SH-SY5Y (cell line): ENCODE data around the gene RSRC1.

Experiments used
- GATA2 ChIP-seq: IDR thresholded peaks from 2 replicates; pipeline ENCODE4 v1.6.1; 2011; ENCODE audit warnings: mild to moderate bottlenecking, low read depth, low read length
- GATA3 ChIP-seq: IDR thresholded peaks from 2 replicates; pipeline ENCODE4 v1.6.1; 2011; ENCODE audit warnings: low read depth, mild to moderate bottlenecking, low read length, moderate library complexity

Gene RSRC1

DNA sequence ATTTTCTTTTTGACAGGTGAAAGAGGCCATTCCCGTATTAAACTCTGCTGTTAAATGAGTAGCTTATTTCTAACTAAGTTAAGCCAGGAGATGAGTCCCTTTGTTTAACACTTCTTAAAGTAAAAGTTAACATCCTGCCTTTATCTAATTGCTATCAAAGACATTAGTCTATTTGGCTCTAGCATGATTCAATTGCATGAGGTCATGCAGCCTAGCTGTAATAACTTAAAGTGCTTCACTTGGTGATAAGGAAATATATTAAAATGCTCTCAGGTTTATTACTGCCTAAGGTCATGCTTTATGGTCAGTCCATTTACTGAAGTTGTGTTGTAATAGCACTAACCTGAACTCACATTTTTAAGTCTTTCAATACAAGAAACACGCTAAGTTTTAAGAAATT, 378.8 kb downstream of the RSRC1 start:
- TF ChIP-seq GATA2 (peak; percentile 40; the same call in 1 of the 2 replicates), GATA3 (peak; percentile 88)

- TF ChIP-seq GATA2 (no peak), GATA3 (no peak)
These were observed 379.3 kb downstream of the RSRC1 start for GRCh38 chr3:158489181-158489580.

GRCh38 chr3:158491968-158492367, 382.1 kb downstream of the RSRC1 start:
- TF ChIP-seq GATA3: no peak

GRCh38 chr3:158492685-158493084, 382.8 kb downstream of the RSRC1 start:
- TF ChIP-seq GATA3 (no peak), GATA2 (no peak)

- no peak for TF ChIP-seq GATA3
- no peak for TF ChIP-seq GATA2
These were observed 384.0 kb downstream of the RSRC1 start for GRCh38 chr3:158493931-158494330.

GRCh38 chr3:158494673-158495072, 384.8 kb downstream of the RSRC1 start:
- TF ChIP-seq GATA3 (no peak), GATA2 (no peak)

- TF ChIP-seq GATA2: no peak
These were observed 395.2 kb downstream of the RSRC1 start for GRCh38 chr3:158505117-158505516.

- TF ChIP-seq GATA3 (no peak), GATA2 (no peak)
These were observed 396.6 kb downstream of the RSRC1 start for GRCh38 chr3:158506456-158506855.

DNA sequence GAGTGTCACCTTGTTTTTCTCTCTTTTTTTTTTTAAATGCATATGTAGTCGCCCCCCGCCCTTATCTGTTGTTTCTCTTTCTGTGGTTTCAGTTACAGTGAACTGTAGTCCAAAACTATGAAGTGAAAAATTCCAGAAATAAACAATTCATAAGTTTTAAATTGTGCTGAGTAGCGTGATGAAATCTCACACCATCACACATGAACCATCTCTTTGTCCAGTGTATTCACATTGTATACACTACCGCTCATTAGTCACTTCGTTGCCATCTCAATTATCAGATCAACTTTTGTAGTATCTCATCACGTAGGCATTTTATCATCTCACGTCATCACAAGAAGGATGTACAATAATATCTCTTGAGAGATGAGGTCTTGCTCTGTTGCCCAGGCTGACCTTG, 398.6 kb downstream of the RSRC1 start:
- no peak for TF ChIP-seq GATA3
- no peak for TF ChIP-seq GATA2

DNA sequence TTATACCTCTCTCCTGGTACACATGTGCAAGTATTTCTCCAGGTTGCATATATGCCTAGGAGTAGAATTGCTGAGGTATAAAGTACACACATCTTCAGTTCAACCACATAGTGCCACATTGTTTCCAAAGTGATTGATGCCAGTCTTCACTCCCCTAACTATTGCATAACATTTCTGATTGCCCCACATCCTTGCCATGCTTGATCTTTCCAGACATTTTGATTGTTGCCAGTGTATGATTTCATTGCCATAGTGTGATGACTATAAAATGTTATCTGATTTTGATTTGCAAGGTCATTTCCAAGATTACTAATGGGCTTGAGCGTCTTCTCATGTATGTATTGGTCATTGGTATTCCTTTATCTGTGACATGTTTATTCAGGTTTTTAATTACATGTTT, 400.0 kb downstream of the RSRC1 start:
- TF ChIP-seq GATA3 (no peak), GATA2 (no peak)

GRCh38 chr3:158519776-158520175, 409.9 kb downstream of the RSRC1 start:
- TF ChIP-seq GATA3 (no peak), GATA2 (no peak)

DNA sequence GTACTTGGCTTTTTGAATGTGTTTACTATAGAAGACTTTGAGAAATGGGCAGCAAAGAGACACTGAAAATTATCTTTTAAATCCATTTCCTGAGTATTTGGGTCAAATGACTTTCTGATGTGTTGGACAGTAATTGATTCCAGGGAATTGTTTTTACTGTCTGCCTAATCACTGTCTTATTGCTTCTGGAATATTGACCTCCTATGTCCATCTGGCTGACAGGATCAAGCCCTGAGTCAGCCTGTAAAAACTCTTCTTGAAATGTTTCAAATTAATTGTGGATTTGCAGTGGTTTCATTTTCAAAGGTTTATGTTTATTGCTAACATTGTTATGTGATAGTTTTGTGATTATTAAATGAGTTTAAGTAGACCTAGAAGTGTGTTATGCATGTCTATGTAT, 410.5 kb downstream of the RSRC1 start:
- TF ChIP-seq GATA2: no peak
- TF ChIP-seq GATA3: no peak

- TF ChIP-seq GATA3 (no peak), GATA2 (no peak)
These were observed 412.6 kb downstream of the RSRC1 start for GRCh38 chr3:158522221-158523136.

DNA sequence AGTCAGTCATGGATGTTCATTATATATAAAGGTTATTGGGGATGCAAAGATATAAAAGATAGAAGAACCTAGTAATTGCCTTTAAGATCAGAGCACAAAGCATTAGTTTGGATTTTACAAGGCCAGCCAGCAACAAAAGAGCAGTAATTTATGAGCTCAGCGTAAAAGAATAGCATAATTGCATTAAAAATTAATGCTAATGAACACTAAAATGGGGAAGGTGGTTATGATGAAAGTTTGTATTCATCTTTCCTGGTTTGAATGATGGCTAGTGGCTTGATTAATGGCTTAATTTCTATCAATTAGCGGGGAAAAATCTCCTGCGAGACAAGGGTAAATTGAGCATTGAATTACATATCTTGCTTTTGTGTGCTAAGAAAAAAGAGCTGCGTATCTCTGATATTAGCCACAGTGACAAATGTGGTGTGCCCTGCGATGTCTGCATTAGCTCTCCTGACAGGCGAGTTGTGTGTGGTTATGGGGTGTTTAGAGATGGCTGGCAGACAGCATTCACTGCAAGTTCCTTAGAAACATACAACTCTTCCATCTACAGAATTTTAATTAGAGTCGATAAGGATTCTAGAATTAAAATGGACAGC, 418.3 kb downstream of the RSRC1 start:
- TF ChIP-seq GATA2 (peak; percentile 14; the same call in 1 of the 2 replicates), GATA3 (no peak)

- TF ChIP-seq GATA3 (no peak), GATA2 (no peak)
These were observed 421.4 kb downstream of the RSRC1 start for GRCh38 chr3:158531334-158531733.
